CD4-positive, alpha-beta T cell treated with Interferon alpha-2 for 1 hour (primary cell): ENCODE measurements around the gene ARMC9.
"Not testable (repeated sequence)": the region's sequence is repeated elsewhere in the genome, so short reads cannot be mapped to it uniquely, and the experiment has no call there.

Experiments used
- DNase-seq, 2 donors: peaks; one replicate each; pipeline ENCODE4 v3.0.0-alpha.2; 2020 to 2022

ARMC9 gene

GRCh38 chr2:231403421-231404182 is 205.2 kb downstream of the ARMC9 start:
- not testable (repeated sequence) for DNase-seq

GRCh38 chr2:231404183-231404578 is 205.8 kb downstream of the ARMC9 start:
- not testable (repeated sequence) for DNase-seq

- DNase-seq: peak in 1 of 2 donors; percentile 40
Observed at GRCh38 chr2:231405601-231406367, 207.4 kb downstream of the ARMC9 start.

- DNase-seq: not testable (repeated sequence)
Observed at GRCh38 chr2:231407686-231408085, 209.3 kb downstream of the ARMC9 start.

GRCh38 chr2:231408304-231408703 is 209.9 kb downstream of the ARMC9 start:
- not testable (repeated sequence) for DNase-seq

- DNase-seq: no peak
Observed at GRCh38 chr2:231409776-231410175, 211.3 kb downstream of the ARMC9 start.

- DNase-seq: no peak
Observed at GRCh38 chr2:231410293-231411004, 212.0 kb downstream of the ARMC9 start.

GRCh38 chr2:231411237-231411636 is 212.8 kb downstream of the ARMC9 start:
- no peak for DNase-seq

GRCh38 chr2:231411831-231412617 is 213.6 kb downstream of the ARMC9 start:
- peak; percentile 74 for DNase-seq

GRCh38 chr2:231412618-231412963 is 214.2 kb downstream of the ARMC9 start:
- no peak for DNase-seq

- no peak for DNase-seq
Observed at GRCh38 chr2:231413456-231413855, 215.0 kb downstream of the ARMC9 start.

- no peak for DNase-seq
Observed at GRCh38 chr2:231413921-231414476, 215.6 kb downstream of the ARMC9 start.

GRCh38 chr2:231415029-231415428 is 216.6 kb downstream of the ARMC9 start:
- DNase-seq: no peak

GRCh38 chr2:231418820-231419640 is 220.6 kb downstream of the ARMC9 start:
- DNase-seq: no peak

- no peak for DNase-seq
Observed at GRCh38 chr2:231421051-231421580, 222.7 kb downstream of the ARMC9 start.

- no peak for DNase-seq
Observed at GRCh38 chr2:231422056-231422455, 223.6 kb downstream of the ARMC9 start.

GRCh38 chr2:231423176-231423575 is 224.7 kb downstream of the ARMC9 start:
- DNase-seq: no peak
